ENCODE results near the gene SYNJ1. TPM values are rescaled to one million over a fixed set of nuclear protein-coding genes. Genes with fewer than 3 reads are reported as not detected.

SYNJ1 gene
- total and polyA plus RNA-seq, 10 of the 15 experiments (the other 5 are each of a cell fraction or from before 2014, with no cell fraction given), result 1.2 to 7.0 (median 3.5) TPM

DNA sequence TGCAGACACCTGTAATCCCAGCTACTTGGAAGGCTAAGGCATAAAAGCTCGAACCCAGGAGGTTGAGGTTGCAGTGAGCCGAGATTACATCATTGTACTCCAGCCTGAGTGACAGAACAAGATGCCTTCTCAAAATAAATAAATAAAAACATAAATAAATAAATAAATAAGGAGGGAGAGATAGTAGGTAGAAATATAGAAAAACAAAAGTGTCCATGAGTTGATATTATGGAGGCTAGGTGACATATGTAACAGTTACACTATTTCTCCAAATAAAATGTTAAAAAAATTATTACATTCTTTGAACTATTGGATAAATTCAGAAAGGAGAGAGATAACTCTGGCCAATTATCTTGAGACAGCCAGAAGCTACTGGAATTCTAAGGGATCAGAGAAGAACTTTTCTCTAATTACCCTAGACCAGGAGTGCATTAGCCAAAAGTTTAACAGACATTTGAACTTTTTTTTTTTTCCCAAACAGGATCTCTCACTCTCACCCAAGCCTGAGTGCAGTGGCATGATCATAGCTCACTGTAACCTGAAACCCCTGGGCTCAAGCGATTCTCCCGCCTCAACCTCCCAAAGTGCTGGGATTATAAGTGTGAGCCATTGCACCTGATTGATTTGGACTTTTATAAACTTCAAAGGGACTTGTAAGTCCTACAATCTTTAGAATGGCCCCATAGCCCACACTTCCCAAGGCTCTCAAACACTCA, 17.6 kb downstream of the SYNJ1 start:
- in situ Hi-C loops (cut with MboI) (no loop called here), intact Hi-C loops (cut with micrococcal nuclease; ENCODE audit: unreplicated experiment) (no loop called here)
- TF ChIP-seq HDAC2 (IDR thresholded peaks at IDR 0.05), result no peak
- TF ChIP-seq, protein P1, sequence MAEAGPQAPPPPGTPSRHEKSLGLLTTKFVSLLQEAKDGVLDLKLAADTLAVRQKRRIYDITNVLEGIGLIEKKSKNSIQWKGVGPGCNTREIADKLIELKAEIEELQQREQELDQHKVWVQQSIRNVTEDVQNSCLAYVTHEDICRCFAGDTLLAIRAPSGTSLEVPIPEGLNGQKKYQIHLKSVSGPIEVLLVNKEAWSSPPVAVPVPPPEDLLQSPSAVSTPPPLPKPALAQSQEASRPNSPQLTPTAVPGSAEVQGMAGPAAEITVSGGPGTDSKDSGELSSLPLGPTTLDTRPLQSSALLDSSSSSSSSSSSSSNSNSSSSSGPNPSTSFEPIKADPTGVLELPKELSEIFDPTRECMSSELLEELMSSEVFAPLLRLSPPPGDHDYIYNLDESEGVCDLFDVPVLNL (IDR thresholded peaks at IDR 0.05; ENCODE audit: low read depth, low read length), result no peak
- no peak for TF ChIP-seq SUPT20H (IDR thresholded peaks at IDR 0.05; ENCODE audit: borderline replicate concordance, control insufficient read depth, low read depth, low read length)
- TF ChIP-seq, protein P2, sequence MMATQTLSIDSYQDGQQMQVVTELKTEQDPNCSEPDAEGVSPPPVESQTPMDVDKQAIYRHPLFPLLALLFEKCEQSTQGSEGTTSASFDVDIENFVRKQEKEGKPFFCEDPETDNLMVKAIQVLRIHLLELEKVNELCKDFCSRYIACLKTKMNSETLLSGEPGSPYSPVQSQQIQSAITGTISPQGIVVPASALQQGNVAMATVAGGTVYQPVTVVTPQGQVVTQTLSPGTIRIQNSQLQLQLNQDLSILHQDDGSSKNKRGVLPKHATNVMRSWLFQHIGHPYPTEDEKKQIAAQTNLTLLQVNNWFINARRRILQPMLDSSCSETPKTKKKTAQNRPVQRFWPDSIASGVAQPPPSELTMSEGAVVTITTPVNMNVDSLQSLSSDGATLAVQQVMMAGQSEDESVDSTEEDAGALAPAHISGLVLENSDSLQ (IDR thresholded peaks at IDR 0.05), result no peak
- TF ChIP-seq ZSCAN29 (IDR thresholded peaks at IDR 0.05), result no peak
- no peak for TF ChIP-seq SPI1 (IDR thresholded peaks at IDR 0.05; ENCODE audit: borderline replicate concordance, insufficient read depth, low read depth, low read length)
- no peak for TF ChIP-seq RCOR1 (conservative IDR thresholded peaks at IDR 0.05; ENCODE audit: low read depth, low read length)
- TF ChIP-seq SREBF2 (IDR thresholded peaks at IDR 0.05; ENCODE audit: low read length), result no peak
- no peak for TF ChIP-seq JUND (IDR thresholded peaks at IDR 0.05; ENCODE audit: low read depth, low read length)
- TF ChIP-seq, protein P3, sequence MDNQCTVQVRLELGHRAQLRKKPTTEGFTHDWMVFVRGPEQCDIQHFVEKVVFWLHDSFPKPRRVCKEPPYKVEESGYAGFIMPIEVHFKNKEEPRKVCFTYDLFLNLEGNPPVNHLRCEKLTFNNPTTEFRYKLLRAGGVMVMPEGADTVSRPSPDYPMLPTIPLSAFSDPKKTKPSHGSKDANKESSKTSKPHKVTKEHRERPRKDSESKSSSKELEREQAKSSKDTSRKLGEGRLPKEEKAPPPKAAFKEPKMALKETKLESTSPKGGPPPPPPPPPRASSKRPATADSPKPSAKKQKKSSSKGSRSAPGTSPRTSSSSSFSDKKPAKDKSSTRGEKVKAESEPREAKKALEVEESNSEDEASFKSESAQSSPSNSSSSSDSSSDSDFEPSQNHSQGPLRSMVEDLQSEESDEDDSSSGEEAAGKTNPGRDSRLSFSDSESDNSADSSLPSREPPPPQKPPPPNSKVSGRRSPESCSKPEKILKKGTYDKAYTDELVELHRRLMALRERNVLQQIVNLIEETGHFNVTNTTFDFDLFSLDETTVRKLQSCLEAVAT (IDR thresholded peaks at IDR 0.05), result no peak
- no peak for TF ChIP-seq JUNB (IDR thresholded peaks at IDR 0.05)
- no peak for TF ChIP-seq SIN3A (IDR thresholded peaks at IDR 0.05; ENCODE audit: low read depth, low read length)
- no peaks in the 10 kb centered on the region for H3K36me3 ChIP-seq (ENCODE audit: control insufficient read depth in 2 of 2, insufficient read depth in 2 of 2, low read length in 1 of 2)
- ChIA-PET SMC1A (ENCODE audit: uncharacterized antibody, unreplicated experiment) (no interaction called here), POLR2A (no interaction called here), CTCF (no interaction called here), RAD21 (ENCODE audit: unreplicated experiment) (no interaction called here)
- no TSS peak for BruUV-seq (replicated peaks)
- DNase-seq (ENCODE audit: low read depth, low spot score), result no peak
- 99% methylated on average over 4 of the region's 4 CpGs for WGBS (ENCODE audit: insufficient coverage, insufficient replicate concordance, low lambda C conversion rate, missing lambda C conversion rate)
- no peak overlapping the region for H3K9ac ChIP-seq (ENCODE audit: control insufficient read depth, insufficient read depth, low read length)
- no peak for ATAC-seq
- H3K27me3 ChIP-seq (replicated peaks in 1 of 2; ENCODE audit: control insufficient read depth in 2 of 2, insufficient read depth in 2 of 2, low read length in 1 of 2), result no peaks in the 10 kb centered on the region
- no peak for FAIRE-seq
- H3K4me1 ChIP-seq (ENCODE audit: control insufficient read depth, insufficient read depth, low read length), result peaks cover 18% of the 10 kb centered on the region
- no peaks in the 10 kb centered on the region; the same call in 1 of the 2 replicates for H3K79me2 ChIP-seq (ENCODE audit: control insufficient read depth, insufficient read depth, low read length)
- H3K9me3 ChIP-seq (replicated peaks; ENCODE audit: control insufficient read depth, insufficient read depth, low read length), result no peaks in the 10 kb centered on the region
- H4K20me1 ChIP-seq (ENCODE audit: control insufficient read depth, insufficient read depth), result no peaks in the 10 kb centered on the region
- no peak overlapping the region for H3K27ac ChIP-seq (ENCODE audit: control insufficient read depth, insufficient read depth)
- no peak overlapping the region for H3K4me2 ChIP-seq (ENCODE audit: control insufficient read depth, insufficient read depth)
- H3K4me3 ChIP-seq, result no peak overlapping the region
- no peak overlapping the region for H2AFZ ChIP-seq (ENCODE audit: control insufficient read depth, low read depth, low read length)
